22Rv1 (cell line): ENCODE results near the gene GRAMD2B.

Experiments
- H3K27ac ChIP-seq: fragments of 450-650 bp; 2 replicates; pipeline ENCODE4 v1.5.1; 2017
- CTCF ChIP-seq: fragments of 450-650 bp; IDR thresholded peaks from 2 replicates; pipeline ENCODE4 v1.5.1; 2017; ENCODE audit warnings: mild to moderate bottlenecking
- ZFX ChIP-seq: fragments of 450-650 bp; IDR thresholded peaks from 2 replicates; pipeline ENCODE4 v1.6.1; 2017; ENCODE audit warnings: antibody characterized with exemption, borderline replicate concordance

GRAMD2B gene

DNA sequence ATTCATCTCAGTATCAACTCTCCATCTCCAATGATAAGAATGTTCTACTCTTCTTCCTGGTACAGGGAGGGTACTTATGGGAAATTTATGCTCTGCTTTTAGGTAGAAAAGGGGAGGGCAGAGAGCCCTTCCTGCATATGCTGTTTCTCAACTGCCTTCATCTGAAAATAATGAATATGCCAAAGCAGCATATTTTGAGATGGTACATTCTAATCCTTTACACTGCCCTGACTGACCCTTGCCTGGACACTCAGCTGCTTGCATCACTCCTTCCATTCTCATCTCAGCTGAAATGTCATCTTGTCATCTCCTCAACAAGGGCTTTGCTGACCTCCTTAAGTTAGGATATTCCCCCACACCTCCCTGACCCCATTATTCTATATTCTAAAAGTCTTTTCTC is 103.3 kb downstream of the GRAMD2B start:
- no peak overlapping the region for H3K27ac ChIP-seq
- no peak for TF ChIP-seq CTCF
- no peak for TF ChIP-seq ZFX

- no peak for TF ChIP-seq CTCF
- no peak overlapping the region for H3K27ac ChIP-seq
These were observed 103.9 kb downstream of the GRAMD2B start for GRCh38 chr5:126527158-126527557.

GRCh38 chr5:126527892-126528291 is 104.7 kb downstream of the GRAMD2B start:
- H3K27ac ChIP-seq: no peak overlapping the region
- TF ChIP-seq CTCF (no peak), ZFX (no peak)

- H3K27ac ChIP-seq: no peak overlapping the region
- TF ChIP-seq ZFX (no peak), CTCF (no peak)
These were observed 108.4 kb downstream of the GRAMD2B start for GRCh38 chr5:126531543-126532120.

- no peak for TF ChIP-seq CTCF
- TF ChIP-seq ZFX: no peak
- H3K27ac ChIP-seq: no peak overlapping the region
These were observed 111.3 kb downstream of the GRAMD2B start for GRCh38 chr5:126534553-126534952.

DNA sequence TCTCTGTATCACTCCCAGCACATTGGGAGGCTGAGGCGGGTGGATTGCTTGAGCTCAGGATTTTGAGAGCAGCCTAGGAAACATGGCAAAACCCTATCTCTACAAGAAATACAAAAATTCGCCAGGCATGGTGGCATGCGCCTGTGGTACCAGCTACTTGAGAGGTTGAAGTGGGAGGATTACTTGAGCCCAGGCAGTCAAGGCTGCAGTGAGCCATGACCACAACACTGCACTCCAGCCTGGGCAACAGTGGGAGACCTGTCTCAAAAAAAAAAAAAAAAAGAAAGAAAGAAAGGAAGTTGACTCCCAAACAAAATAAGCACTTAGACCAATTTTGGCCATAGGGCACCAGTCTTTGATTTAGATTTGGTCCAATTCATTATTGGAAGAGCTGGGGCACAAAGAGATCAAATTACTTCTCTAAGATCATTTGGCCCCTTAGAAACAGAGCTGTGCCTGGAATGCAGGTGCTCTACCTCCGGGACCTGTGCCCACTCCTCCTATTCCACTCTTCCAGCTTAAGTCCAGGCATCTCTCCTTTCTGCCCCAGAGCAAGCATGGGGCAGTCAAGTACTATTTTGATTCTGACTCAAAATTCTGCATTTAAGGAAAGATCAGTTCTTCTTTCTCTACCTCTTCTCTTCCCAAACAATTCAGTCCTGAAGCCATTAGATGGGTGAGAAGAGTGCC is 112.8 kb downstream of the GRAMD2B start:
- TF ChIP-seq ZFX: no peak
- TF ChIP-seq CTCF: no peak
- H3K27ac ChIP-seq: no peak overlapping the region

DNA sequence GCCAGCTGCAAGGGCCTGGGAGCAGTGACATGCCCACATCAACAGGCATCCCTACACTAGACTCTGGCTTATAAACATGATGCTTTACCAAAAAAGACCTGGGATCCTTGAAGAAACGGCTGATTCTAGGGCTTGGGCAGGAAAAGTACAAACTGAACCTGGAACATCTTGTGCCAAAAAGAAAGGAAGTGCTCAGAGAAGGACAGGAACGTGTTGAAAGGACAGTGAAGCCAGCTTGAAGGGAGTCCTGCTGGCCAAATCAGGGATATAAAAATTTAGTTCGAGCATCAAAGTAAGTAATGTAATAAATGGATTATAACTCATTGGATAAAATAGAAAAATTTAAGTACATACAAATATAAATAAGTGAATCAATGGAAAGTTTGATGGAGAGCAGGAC is 113.7 kb downstream of the GRAMD2B start:
- TF ChIP-seq ZFX: no peak
- no peak overlapping the region for H3K27ac ChIP-seq

- no peak overlapping the region for H3K27ac ChIP-seq
These were observed 115.4 kb downstream of the GRAMD2B start for GRCh38 chr5:126538579-126538978.

More at GRCh38 chr5:126538579-126538978, 115.4 kb downstream of the GRAMD2B start:
- TF ChIP-seq CTCF (no peak), ZFX (no peak)
